ENCODE measurements around the gene DDX52. TPM values are rescaled to one million over a fixed set of nuclear protein-coding genes. Genes with fewer than 3 reads are reported as not detected.

The DDX52 gene
- total and polyA plus RNA-seq, 7 donors: 9.2 to 20.1 (median 15.3) TPM

DNA sequence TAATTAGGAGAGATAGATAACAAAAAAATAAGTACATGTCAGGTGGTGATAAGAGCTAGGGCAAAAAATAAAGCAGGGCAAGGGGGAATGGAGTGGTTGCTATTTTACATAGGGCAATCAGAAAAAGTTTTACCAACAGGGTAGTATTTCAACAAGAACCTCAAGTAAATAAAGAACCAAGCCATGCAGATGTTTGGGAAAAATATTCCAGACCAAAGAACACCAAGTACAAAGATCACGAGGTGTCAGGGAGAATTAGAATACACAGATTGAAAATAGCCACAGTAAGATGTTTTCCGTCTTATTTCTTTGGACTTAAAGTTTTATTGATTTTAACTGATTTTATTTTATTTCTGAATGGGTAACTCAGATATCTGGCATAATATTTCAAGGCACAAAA lies 45.1 kb downstream of the DDX52 start:
- Histone ChIP-seq H3K27me3 (ENCODE audit: insufficient read depth in 3 of 3, low read length in 2 of 3) (no peaks in the 10 kb centered on the region), H3K36me3 (ENCODE audit: insufficient read depth in 1 of 2, low read depth in 1 of 2) (peaks cover 0 to 71% of the 10 kb centered on the region in 2 donors)
- intact Hi-C loops (cut with DNase I): no loop called here

DNA sequence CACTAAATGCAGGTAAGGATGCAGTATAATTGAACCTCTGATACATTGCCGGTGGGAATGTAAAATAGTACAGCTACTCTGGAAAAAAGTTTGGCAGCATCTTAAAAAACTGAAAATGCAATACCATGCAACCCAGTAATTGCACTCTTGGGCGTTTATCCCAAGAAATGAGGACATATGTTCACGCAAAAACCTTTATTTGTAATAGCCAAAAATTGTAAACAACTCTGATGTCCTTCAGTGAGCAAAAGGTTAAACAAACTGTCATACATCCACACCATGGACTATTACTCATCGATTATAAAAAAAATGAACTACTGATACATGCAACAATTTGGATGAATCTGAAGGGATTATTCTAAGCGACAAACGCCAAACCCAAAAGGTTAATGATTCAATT lies 51.0 kb downstream of the DDX52 start:
- Histone ChIP-seq H3K27ac (no peak overlapping the region), H3K27me3 (ENCODE audit: insufficient read depth in 3 of 3, low read length in 2 of 3) (no peaks in the 10 kb centered on the region), H3K36me3 (ENCODE audit: insufficient read depth in 1 of 2, low read depth in 1 of 2) (peaks cover 0 to 71% of the 10 kb centered on the region in 2 donors), H3K9me3 (no peaks in the 10 kb centered on the region), H3K4me1 (no peaks in the 10 kb centered on the region), H3K4me3 (no peak overlapping the region)
- ATAC-seq: peak in 1 of 4 donors; percentile 30
- TF ChIP-seq, protein P1, sequence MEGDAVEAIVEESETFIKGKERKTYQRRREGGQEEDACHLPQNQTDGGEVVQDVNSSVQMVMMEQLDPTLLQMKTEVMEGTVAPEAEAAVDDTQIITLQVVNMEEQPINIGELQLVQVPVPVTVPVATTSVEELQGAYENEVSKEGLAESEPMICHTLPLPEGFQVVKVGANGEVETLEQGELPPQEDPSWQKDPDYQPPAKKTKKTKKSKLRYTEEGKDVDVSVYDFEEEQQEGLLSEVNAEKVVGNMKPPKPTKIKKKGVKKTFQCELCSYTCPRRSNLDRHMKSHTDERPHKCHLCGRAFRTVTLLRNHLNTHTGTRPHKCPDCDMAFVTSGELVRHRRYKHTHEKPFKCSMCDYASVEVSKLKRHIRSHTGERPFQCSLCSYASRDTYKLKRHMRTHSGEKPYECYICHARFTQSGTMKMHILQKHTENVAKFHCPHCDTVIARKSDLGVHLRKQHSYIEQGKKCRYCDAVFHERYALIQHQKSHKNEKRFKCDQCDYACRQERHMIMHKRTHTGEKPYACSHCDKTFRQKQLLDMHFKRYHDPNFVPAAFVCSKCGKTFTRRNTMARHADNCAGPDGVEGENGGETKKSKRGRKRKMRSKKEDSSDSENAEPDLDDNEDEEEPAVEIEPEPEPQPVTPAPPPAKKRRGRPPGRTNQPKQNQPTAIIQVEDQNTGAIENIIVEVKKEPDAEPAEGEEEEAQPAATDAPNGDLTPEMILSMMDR (IDR thresholded peaks at IDR 0.05): no peak
- 79 to 88% (median 85%) methylated on average over 6 of the region's 6 CpGs for WGBS, 3 donors
- no peak for DNase-seq
- intact Hi-C loops (cut with DNase I): loop anchor here in 1 of 2 donors (5.0 kb wide), 1 partner anchor 70 kb away; no protein-coding TSS in a partner anchor

More for the DNA sequence above, 45.1 kb downstream of the DDX52 start:
- H3K4me3 ChIP-seq: no peak overlapping the region
- no peaks in the 10 kb centered on the region for H3K4me1 ChIP-seq
- TF ChIP-seq, protein P1 (IDR thresholded peaks at IDR 0.05): no peak
- no peak overlapping the region for H3K27ac ChIP-seq
- no peaks in the 10 kb centered on the region for H3K9me3 ChIP-seq
- ATAC-seq (no peak), DNase-seq (no peak)
- 66 to 100% (median 92%) methylated on average over 2 of the region's 2 CpGs for WGBS, 3 donors

DNA sequence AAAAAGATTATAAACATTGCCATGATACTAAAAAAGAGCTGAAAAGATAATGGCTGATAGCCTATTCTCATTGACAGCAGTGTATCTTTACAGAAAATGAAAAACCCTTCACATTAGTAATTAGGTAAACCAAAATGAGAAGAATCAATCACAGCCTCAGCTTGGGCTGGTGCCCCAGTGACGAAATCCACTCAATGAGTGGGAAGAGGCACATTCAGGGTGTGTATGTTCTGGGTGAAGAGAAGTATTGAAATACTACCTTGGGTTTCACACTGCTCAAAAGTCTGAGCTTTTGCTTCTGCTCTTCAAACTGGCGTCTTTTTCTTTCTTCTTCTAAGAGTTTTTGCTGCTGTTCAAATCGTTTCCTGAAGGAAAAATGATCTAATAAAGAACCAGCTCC lies 58.2 kb downstream of the DDX52 start:
- ATAC-seq (no peak), DNase-seq (no peak)
- H3K9me3 ChIP-seq: no peaks in the 10 kb centered on the region
- no peak overlapping the region for H3K27ac ChIP-seq
- H3K4me3 ChIP-seq: no peak overlapping the region
- H3K27me3 ChIP-seq (ENCODE audit: insufficient read depth in 3 of 3, low read length in 2 of 3): no peaks in the 10 kb centered on the region
- peaks cover 0 to 84% of the 10 kb centered on the region in 2 donors for H3K36me3 ChIP-seq (ENCODE audit: insufficient read depth in 1 of 2, low read depth in 1 of 2)
- TF ChIP-seq, protein P1 (IDR thresholded peaks at IDR 0.05): no peak
- H3K4me1 ChIP-seq: no peaks in the 10 kb centered on the region
- intact Hi-C loops (cut with DNase I): no loop called here
- WGBS, 3 donors: 75 to 87% (median 84%) methylated on average over 3 of the region's 3 CpGs

DNA sequence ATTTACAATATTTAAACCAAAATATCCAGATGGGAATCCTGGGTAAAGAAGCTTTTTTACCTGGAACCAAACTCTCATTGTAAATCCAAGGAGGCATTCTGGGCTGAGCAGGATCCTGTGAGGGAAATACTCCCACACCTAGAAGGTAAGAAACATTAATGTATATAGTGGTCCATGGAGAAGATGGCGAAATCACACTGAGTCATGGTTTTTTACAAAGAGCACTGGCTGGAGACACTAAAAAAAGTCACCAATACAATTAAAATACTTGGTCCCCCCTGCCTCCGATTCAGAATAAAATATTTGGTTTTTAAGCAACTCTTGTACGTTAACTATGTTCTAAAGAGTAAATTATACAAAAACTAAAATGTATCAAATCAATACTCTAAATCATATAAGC lies 67.0 kb downstream of the DDX52 start:
- WGBS, 3 donors: 94 to 99% (median 97%) methylated on average over 3 of the region's 3 CpGs
- peaks cover 7% of the 10 kb centered on the region for H3K9me3 ChIP-seq
- peaks cover 7 to 99% of the 10 kb centered on the region in 2 donors for H3K36me3 ChIP-seq (ENCODE audit: insufficient read depth in 1 of 2, low read depth in 1 of 2)
- ATAC-seq (no peak), DNase-seq (no peak)
- no peak overlapping the region for H3K27ac ChIP-seq
- intact Hi-C loops (cut with DNase I): loop anchor here in 1 of 2 donors (10.0 kb wide), 1 partner anchor 49 kb away; no protein-coding TSS in a partner anchor
- H3K4me3 ChIP-seq: no peak overlapping the region
- H3K4me1 ChIP-seq: no peaks in the 10 kb centered on the region
- TF ChIP-seq, protein P1 (IDR thresholded peaks at IDR 0.05): no peak
- H3K27me3 ChIP-seq (ENCODE audit: insufficient read depth in 3 of 3, low read length in 2 of 3): no peaks in the 10 kb centered on the region

DNA sequence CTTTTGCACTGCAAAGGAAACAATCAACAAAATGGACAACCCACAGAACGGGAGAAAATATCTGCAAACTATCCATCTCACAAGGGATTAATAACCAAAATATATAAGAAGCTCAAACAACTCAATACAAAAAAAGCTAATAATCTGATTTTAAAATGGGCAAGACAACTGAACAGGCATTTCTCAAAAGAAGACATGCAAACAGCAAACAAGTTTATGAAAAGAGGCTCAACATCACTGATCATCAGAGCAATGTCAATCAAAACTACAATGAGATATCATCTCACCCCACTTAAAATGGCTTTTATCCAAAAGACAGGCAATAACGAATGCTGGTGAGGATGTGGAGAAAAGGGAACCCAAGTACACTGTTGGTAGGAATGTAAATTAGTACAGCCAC lies 68.8 kb downstream of the DDX52 start:
- intact Hi-C loops (cut with DNase I): loop anchor here in 1 of 2 donors (10.0 kb wide), 1 partner anchor 50 kb away; no protein-coding TSS in a partner anchor

More for the DNA sequence above, 68.8 kb downstream of the DDX52 start:
- Histone ChIP-seq H3K4me1 (no peaks in the 10 kb centered on the region), H3K27ac (no peak overlapping the region), H3K36me3 (ENCODE audit: insufficient read depth in 1 of 2, low read depth in 1 of 2) (peaks cover 7 to 100% of the 10 kb centered on the region in 2 donors), H3K4me3 (no peak overlapping the region), H3K9me3 (peaks cover 7% of the 10 kb centered on the region), H3K27me3 (ENCODE audit: insufficient read depth in 3 of 3, low read length in 2 of 3) (no peaks in the 10 kb centered on the region)
- WGBS, 3 donors: 93 to 100% (median 96%) methylated on average over 2 of the region's 2 CpGs
- ATAC-seq: no peak
- DNase-seq: no peak
- TF ChIP-seq, protein P1 (IDR thresholded peaks at IDR 0.05): no peak

Data from psoas muscle (tissue), 8 donors.